AG09309 (cell line): ENCODE results near the gene RNF10.

Experiments
- DNase-seq: peaks from one replicate; pipeline ENCODE4 v3.0.0-alpha.2; 2010; ENCODE audit warnings: low read depth
- H3K4me3 ChIP-seq: 2 replicates; pipeline ENCODE4 v1.5.1; 2011; ENCODE audit warnings: mild to moderate bottlenecking, low read depth, low read length, moderate library complexity; ENCODE audit not compliant: control insufficient read depth
- TF ChIP-seq, protein P1 (sequence below): IDR thresholded peaks from 2 replicates; pipeline ENCODE4 v1.5.1; 2011; ENCODE audit warnings: mild to moderate bottlenecking, low read depth, low read length, inconsistent platforms; ENCODE audit not compliant: insufficient read depth, control insufficient read depth; ENCODE audit errors: missing control alignments

RNF10 gene

DNA sequence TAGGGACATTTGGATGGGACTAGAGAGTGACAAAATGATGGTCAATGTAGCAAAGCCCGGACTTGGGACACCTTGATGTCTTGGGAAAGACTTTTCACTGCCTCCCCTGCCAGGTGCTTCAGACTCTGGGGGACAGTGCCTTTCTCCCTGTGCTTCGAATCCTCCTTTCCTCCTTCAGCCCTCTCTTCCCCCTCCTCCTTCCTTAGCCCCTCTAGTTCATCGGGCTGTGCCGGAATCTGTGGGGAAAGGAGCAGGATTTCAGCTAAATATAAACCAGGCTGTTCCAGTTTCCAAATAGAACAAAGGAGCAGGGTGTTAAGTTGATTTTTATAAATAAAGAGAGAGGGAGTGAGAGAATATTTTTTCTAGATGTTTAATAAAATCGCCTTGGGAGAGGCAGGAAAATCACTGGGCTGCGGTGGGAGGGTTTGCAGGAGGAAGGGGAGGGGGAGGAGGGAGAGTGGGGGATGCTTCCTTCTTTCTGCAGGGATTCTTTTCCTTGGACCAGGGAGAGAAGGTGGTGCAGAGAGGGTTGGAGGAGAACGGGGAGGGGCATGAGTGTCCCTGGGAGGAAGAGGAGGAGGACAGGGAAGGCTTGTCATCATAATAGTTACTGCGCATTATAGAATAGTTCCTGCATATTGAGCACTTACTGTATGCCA is 84.9 kb downstream of the RNF10 start:
- no peak overlapping the region for H3K4me3 ChIP-seq
- no peak for DNase-seq
- TF ChIP-seq, protein P1, sequence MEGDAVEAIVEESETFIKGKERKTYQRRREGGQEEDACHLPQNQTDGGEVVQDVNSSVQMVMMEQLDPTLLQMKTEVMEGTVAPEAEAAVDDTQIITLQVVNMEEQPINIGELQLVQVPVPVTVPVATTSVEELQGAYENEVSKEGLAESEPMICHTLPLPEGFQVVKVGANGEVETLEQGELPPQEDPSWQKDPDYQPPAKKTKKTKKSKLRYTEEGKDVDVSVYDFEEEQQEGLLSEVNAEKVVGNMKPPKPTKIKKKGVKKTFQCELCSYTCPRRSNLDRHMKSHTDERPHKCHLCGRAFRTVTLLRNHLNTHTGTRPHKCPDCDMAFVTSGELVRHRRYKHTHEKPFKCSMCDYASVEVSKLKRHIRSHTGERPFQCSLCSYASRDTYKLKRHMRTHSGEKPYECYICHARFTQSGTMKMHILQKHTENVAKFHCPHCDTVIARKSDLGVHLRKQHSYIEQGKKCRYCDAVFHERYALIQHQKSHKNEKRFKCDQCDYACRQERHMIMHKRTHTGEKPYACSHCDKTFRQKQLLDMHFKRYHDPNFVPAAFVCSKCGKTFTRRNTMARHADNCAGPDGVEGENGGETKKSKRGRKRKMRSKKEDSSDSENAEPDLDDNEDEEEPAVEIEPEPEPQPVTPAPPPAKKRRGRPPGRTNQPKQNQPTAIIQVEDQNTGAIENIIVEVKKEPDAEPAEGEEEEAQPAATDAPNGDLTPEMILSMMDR, result no peak

DNA sequence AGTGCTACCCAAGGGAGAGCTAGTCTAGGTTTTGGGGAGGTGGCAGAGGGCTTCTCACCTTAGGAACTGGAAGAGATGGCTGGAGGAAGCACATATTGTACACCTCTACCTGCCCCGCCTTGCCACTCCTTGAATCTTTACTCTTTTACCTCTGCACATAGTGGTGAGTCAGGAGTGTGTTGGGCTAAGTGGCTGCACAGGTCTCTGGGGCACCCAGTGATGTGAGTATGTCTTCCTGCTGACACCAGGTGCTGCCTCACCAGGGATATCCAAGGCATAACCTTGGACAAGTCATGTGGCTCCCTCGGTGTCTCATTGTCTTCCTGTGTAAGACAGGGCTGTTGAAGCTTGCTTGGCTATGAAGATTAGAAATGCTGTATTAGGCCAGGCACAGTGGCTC is 86.5 kb downstream of the RNF10 start:
- TF ChIP-seq, protein P1, result no peak
- no peak overlapping the region for H3K4me3 ChIP-seq
- no peak for DNase-seq

DNA sequence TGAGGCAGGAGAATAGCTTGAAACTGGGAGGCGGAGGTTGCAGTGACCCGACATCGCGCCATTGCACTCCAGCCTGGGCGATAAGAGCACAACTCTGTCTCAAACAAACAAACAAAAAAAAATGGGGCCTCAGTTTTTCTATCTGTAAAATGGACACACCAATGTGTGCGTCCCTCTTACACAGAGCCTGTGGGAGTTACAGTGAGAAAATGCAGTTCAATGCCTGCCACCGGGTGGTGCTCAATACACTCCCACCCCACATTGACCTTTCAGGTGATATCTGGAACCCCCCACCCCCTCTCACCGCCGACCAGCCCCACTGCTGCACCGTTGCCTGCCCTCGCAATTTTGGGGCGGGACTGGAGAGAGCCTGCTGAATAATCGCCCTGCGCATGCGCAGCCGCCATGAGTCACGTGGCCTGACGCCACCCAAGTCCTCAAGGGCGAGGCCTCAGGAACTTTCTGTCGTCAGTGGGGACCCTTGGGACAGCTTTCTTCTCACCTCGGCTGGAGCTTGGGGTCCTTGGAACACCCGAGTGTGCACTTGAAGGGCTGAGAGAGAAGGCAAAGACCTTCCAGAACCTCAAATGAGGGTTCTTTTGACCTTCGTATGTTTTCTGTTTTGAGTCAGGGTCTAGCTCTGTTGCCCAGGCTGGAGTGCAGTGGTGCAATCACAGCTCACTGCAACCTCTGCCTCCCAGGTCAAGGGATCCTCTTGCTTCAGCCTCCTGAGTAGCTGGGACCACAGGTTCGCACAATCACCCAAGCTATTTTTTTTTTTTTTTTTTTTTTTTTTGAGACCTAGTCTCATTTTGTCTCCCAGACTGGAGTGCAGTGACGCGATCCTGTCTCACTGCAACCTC is 91.6 kb downstream of the RNF10 start:
- no peak overlapping the region for H3K4me3 ChIP-seq
- DNase-seq, result no peak
- TF ChIP-seq, protein P1, result no peak
